HepG2 (cell line): Measurements from ENCODE around the gene WWC2. TPM values are rescaled to one million over a fixed set of nuclear protein-coding genes. Genes with fewer than 3 reads are reported as not detected.
A peak's percentile ranks its signal among the peaks of the same experiment; 100 is the strongest.

Experiments used
- ATAC-seq: fragments of 200-7000 bp; cut with Tn5 transposase; 3 replicates; pipeline ENCODE4 v1.9.1; 2020; ENCODE audit warnings: mild to moderate bottlenecking, moderate library complexity
- BruUV-seq: library from RNA; stranded (reverse); fragments of 400-500 nt; replicated peaks from 2 replicates; lab custom pipeline; 2021; lab: Mats Ljungman, UMichigan
- CTCF ChIA-PET: fragments of 300-600 bp; formaldehyde crosslinking; extraction: SDS; loops from one replicate; lab custom pipeline; 2021; ENCODE audit warnings: low total read pairs, inconsistent platforms, low intra/inter-chr PET ratio; lab: Yijun Ruan, JAX
- POLR2A ChIA-PET: fragments of 350-600 bp; sonication (Branson Sonifier 250); formaldehyde crosslinking; loops from one replicate; lab custom pipeline; 2020; ENCODE audit warnings: antibody characterized with exemption, inconsistent platforms; lab: Yijun Ruan, JAX
- DNase-seq: peaks from one replicate; pipeline ENCODE4 v3.0.0-alpha.2; 2015; ENCODE audit warnings: low spot score
- FAIRE-seq: peaks from 3 replicates; lab custom pipeline; 2011; peaks lifted over from hg19 to GRCh38; lab: Jason Lieb, UNC
- H2AFZ ChIP-seq: one replicate; pipeline ENCODE4 v1.6.1; 2011; ENCODE audit warnings: low read length, inconsistent platforms
- H3K27ac ChIP-seq: fragments of 300-600 bp; 3 replicates; pipeline ENCODE4 v1.8.0; 2011; ENCODE audit warnings: mixed run types, mild to moderate bottlenecking, mixed read lengths, low read length, inconsistent platforms; ENCODE audit not compliant: insufficient read depth; ENCODE audit errors: extremely low read length
- H3K27me3 ChIP-seq, 2 experiments: fragments of 200-600 bp in 1 of 2; 2 replicates in 1 of 2; 3 replicates in 1 of 2; pipeline versions ENCODE4 v1.6.0 to v1.8.0; 2011; ENCODE audit warnings: low read length in 2 of 2, mild to moderate bottlenecking in 2 of 2, moderate library complexity in 2 of 2, inconsistent platforms in 1 of 2; ENCODE audit not compliant: insufficient read depth in 2 of 2, control insufficient read depth in 1 of 2
- H3K36me3 ChIP-seq, 2 experiments: fragments of 200-600 bp in 1 of 2; replicated peaks in 1 of 2; 2 replicates in 1 of 2; 3 replicates in 1 of 2; pipeline versions ENCODE4 v1.5.1 to v1.8.0; 2011; ENCODE audit warnings: low read length in 2 of 2, inconsistent platforms in 1 of 2; ENCODE audit not compliant: insufficient read depth in 2 of 2, control insufficient read depth in 1 of 2
- H3K4me1 ChIP-seq: 2 replicates; pipeline ENCODE4 v1.5.1; 2012; ENCODE audit warnings: low read length, inconsistent platforms; ENCODE audit not compliant: insufficient read depth
- H3K4me2 ChIP-seq: 2 replicates; pipeline ENCODE4 v1.6.0; 2011; ENCODE audit warnings: low read depth, low read length, inconsistent platforms
- H3K4me3 ChIP-seq, 3 experiments: fragments of 200-600 bp in 1 of 3; sonication (generic), shearing (Covaris generic) in 1 of 3; replicated peaks in 1 of 3; 2 replicates each; pipeline ENCODE4 v1.5.1; 2011 to 2016; ENCODE audit warnings: low read length in 3 of 3, inconsistent platforms in 2 of 3, low read depth in 2 of 3, mild to moderate bottlenecking in 2 of 3, control low read depth in 1 of 3, mixed read lengths in 1 of 3; ENCODE audit not compliant: insufficient read depth in 1 of 3
- H3K79me2 ChIP-seq: one replicate; pipeline ENCODE4 v1.6.1; 2011; ENCODE audit warnings: low read length, inconsistent platforms; ENCODE audit not compliant: insufficient read depth
- H3K9ac ChIP-seq: 2 replicates; pipeline ENCODE4 v1.6.0; 2011; ENCODE audit warnings: mild to moderate bottlenecking, low read depth, low read length, inconsistent platforms; ENCODE audit not compliant: insufficient read depth
- H3K9me3 ChIP-seq: 2 replicates; pipeline ENCODE4 v1.5.1; 2012; ENCODE audit warnings: mild to moderate bottlenecking, low read length
- H4K20me1 ChIP-seq: 2 replicates; pipeline ENCODE4 v1.6.0; 2011; ENCODE audit warnings: inconsistent platforms, mild to moderate bottlenecking, low read length, moderate library complexity; ENCODE audit not compliant: insufficient read depth
- CENPX ChIP-seq: sonication (generic); formaldehyde crosslinking; IDR thresholded peaks from 2 replicates; pipeline ENCODE4 v1.9.0; 2021; ENCODE audit warnings: mild to moderate bottlenecking, missing genetic modification reagents, moderate library complexity
- RERE ChIP-seq: IDR thresholded peaks from 2 replicates; pipeline ENCODE4 v1.6.1; 2016; ENCODE audit warnings: low read depth, missing genetic modification reagents, missing compliant biosample characterization
- SOX5 ChIP-seq: IDR thresholded peaks from 2 replicates; pipeline ENCODE4 v1.6.1; 2016; ENCODE audit warnings: borderline replicate concordance
- TEAD3 ChIP-seq: optimal IDR thresholded peaks from 2 replicates; pipeline ENCODE3; 2016; ENCODE audit warnings: borderline replicate concordance
- THAP8 ChIP-seq: sonication (generic); formaldehyde crosslinking; IDR thresholded peaks from 2 replicates; pipeline ENCODE4 v1.5.1; 2020; ENCODE audit warnings: missing genetic modification reagents, mild to moderate bottlenecking, borderline replicate concordance
- WGBS: methylation state at CpG from one replicate; pipeline ENCODE4 v1.1.6; 2017; ENCODE audit warnings: low lambda C conversion rate; 5-methylcytosine and 5-hydroxymethylcytosine counted together
- in situ Hi-C: cut with HindIII; loops from 2 replicates; pipeline ENCODE4 v1.10.0; 2017; ENCODE audit warnings: low pct_unique_long_range_greater_than_20kb; ENCODE audit not compliant: extremely low pct_ligation_motif_present
- intact Hi-C: fragments of 100-400 bp; cut with micrococcal nuclease; formaldehyde crosslinking; loops from one replicate; pipeline ENCODE4 v1.10.0; 2022; ENCODE audit not compliant: unreplicated experiment
- polyA plus RNA-seq, 8 experiments: library from polyadenylated mRNA; depleted of rRNA in 3 of 8; stranded (reverse) in 7 of 8; unstranded in 1 of 8; fragments of >200 nt; fragmentation: Illumina TruSeq in 4 of 8; extraction: Trizol in 4 of 8; gene quantifications; 2 replicates each; pipeline versions ENCODE4 v1.2.1 to v1.2.3, GENCODE V29; 2011 to 2016; ENCODE audit warnings: low read depth in 4 of 8, missing spikeins in 1 of 8, mixed read lengths in 1 of 8; ENCODE audit not compliant: insufficient read depth in 1 of 8
- total RNA-seq, 5 experiments: library from RNA; depleted of rRNA; stranded (reverse); fragments of >200 nt; fragmentation: Illumina TruSeq; extraction: Trizol; gene quantifications; 2 replicates each; pipeline ENCODE4 v1.2.3, GENCODE V29; 2016; ENCODE audit warnings: low read depth in 1 of 5

WWC2 gene
- total and polyA plus RNA-seq, 2 of the 13 experiments (the other 11 are each of a cell fraction or from before 2014, with no cell fraction given) = 40.0 to 50.1 TPM

- Histone ChIP-seq H3K4me1 (peaks cover 57% of the 10 kb centered on the region), H3K9ac (no peak overlapping the region), H3K36me3 (no peaks in the 10 kb centered on the region), H4K20me1 (no peaks in the 10 kb centered on the region), H3K79me2 (no peaks in the 10 kb centered on the region)
- POLR2A ChIA-PET = interaction anchor here (1.3 to 3.5 kb wide), 2 partner anchors 25 to 189 kb away, joined by 4 to 11 read pairs; partner anchors contain the start of gene WWC2
- FAIRE-seq = no peak
- DNase-seq = no peak
- no TSS peak for BruUV-seq
- TF ChIP-seq SOX5 = no peak
- no peak for TF ChIP-seq CENPX (CRISPR knock-in tag)
- TF ChIP-seq THAP8 (CRISPR knock-in tag) = no peak
- TF ChIP-seq, all 625 proteins: peak for 0
- CTCF ChIA-PET = interaction anchor here (1.0 to 4.3 kb wide), 4 partner anchors 26 to 188 kb away, joined by 3 to 69 read pairs (median 16); partner anchors contain the start of gene WWC2
- 27% methylated on average over 2 of the region's 2 CpGs for WGBS
- H2AFZ ChIP-seq = no peak overlapping the region
- H3K9me3 ChIP-seq = no peaks in the 10 kb centered on the region
- no peak overlapping the region for H3K4me3 ChIP-seq
- intact Hi-C loops = loop anchor here (1.0 to 10.0 kb wide), 6 partner anchors 39 to 331 kb away; no protein-coding TSS in a partner anchor
- no peak for ATAC-seq
- no peak overlapping the region for H3K4me2 ChIP-seq
- no peak overlapping the region for H3K27ac ChIP-seq
- in situ Hi-C loops = loop anchor here (5.0 to 25.0 kb wide), 2 partner anchors 184 to 339 kb away; no protein-coding TSS in a partner anchor
- H3K27me3 ChIP-seq = no peaks in the 10 kb centered on the region; a peak in 1 of 5 replicates
Observed at GRCh38 chr4:183073838-183074145, 25.3 kb upstream of the WWC2 start.

- no peak overlapping the region for H3K27ac ChIP-seq
- no peak for FAIRE-seq
- no peak for TF ChIP-seq RERE (CRISPR knock-in tag)
- peak; percentile 60 for TF ChIP-seq TEAD3
Observed at GRCh38 chr4:183074288-183074990, 24.6 kb upstream of the WWC2 start.

More at GRCh38 chr4:183074288-183074990, 24.6 kb upstream of the WWC2 start:
- Histone ChIP-seq H3K4me1 (peaks cover 63% of the 10 kb centered on the region), H3K9me3 (no peaks in the 10 kb centered on the region), H3K4me2 (peak overlapping the region; percentile 40; the same call in 1 of the 2 replicates), H3K4me3 (no peak overlapping the region; a peak in 1 of 6 replicates), H3K79me2 (no peaks in the 10 kb centered on the region), H4K20me1 (no peaks in the 10 kb centered on the region), H3K9ac (no peak overlapping the region), H3K27me3 (no peaks in the 10 kb centered on the region; a peak in 1 of 5 replicates), H3K36me3 (no peaks in the 10 kb centered on the region), H2AFZ (no peak overlapping the region)
- DNase-seq = peak; percentile 31
- no peak; the same call in 2 of the 3 replicates for ATAC-seq
- BruUV-seq = no TSS peak
- in situ Hi-C loops = loop anchor here (5.0 to 25.0 kb wide), 2 partner anchors 183 to 338 kb away; no protein-coding TSS in a partner anchor
- POLR2A ChIA-PET = interaction anchor here (3.5 kb wide), 1 partner anchor 24 kb away, joined by 11 read pairs; the partner anchor contains the start of gene WWC2
- WGBS = 86% methylated on average over 7 of the region's 7 CpGs
- CTCF ChIA-PET = interaction anchor here (1.0 to 4.3 kb wide), 4 partner anchors 25 to 187 kb away, joined by 3 to 69 read pairs (median 16); partner anchors contain the start of gene WWC2
- intact Hi-C loops = loop anchor here (5.0 to 10.0 kb wide), 2 partner anchors 38 to 330 kb away; no protein-coding TSS in a partner anchor
